ENCODE results near the gene CHRNA3.

CHRNA3 gene

GRCh38 chr15:78663703-78664102 lies 42.9 kb upstream of the CHRNA3 start (continued):
- TF ChIP-seq ZNF114 (tag by site-specific recombination; IDR thresholded peaks at IDR 0.05) (no peak), ZNF341 (tag by site-specific recombination; IDR thresholded peaks at IDR 0.05; ENCODE audit: low read depth) (no peak), ZNF791 (tag by site-specific recombination; IDR thresholded peaks at IDR 0.05) (no peak), ZNF24 (tag by site-specific recombination; IDR thresholded peaks at IDR 0.05) (no peak), ZNF10 (tag by site-specific recombination; IDR thresholded peaks at IDR 0.05) (no peak), ZNF366 (tag by site-specific recombination; conservative IDR thresholded peaks at IDR 0.05) (no peak), ZNF76 (tag by site-specific recombination; IDR thresholded peaks at IDR 0.05; ENCODE audit: borderline replicate concordance, low read depth) (no peak), ZNF596 (tag by site-specific recombination; IDR thresholded peaks at IDR 0.05) (no peak)

GRCh38 chr15:78662028-78662427 lies 41.2 kb upstream of the CHRNA3 start:
- TF ChIP-seq ZBTB8A (tag by site-specific recombination; IDR thresholded peaks at IDR 0.05): no peak
- H3K36me3 ChIP-seq (ENCODE audit: control insufficient read depth in 2 of 2, insufficient read depth in 1 of 2, low read length in 2 of 2): no peaks in the 10 kb centered on the region
- POLR2A ChIA-PET: no interaction called here
- H3K4me1 ChIP-seq (ENCODE audit: control insufficient read depth, insufficient read depth, low read length): no peaks in the 10 kb centered on the region
- no peak overlapping the region for H3K27ac ChIP-seq (ENCODE audit: extremely low read depth, low read depth, low read length)
- no peak overlapping the region for H3K4me3 ChIP-seq (ENCODE audit: low read depth, low read length)
- H3K9me3 ChIP-seq (ENCODE audit: control insufficient read depth, insufficient read depth, low read depth, low read length): no peaks in the 10 kb centered on the region
- CTCF ChIA-PET: no interaction called here

GRCh38 chr15:78661001-78661400 lies 40.2 kb upstream of the CHRNA3 start:
- Histone ChIP-seq H3K4me1 (ENCODE audit: control insufficient read depth, insufficient read depth, low read length) (no peaks in the 10 kb centered on the region), H3K4me3 (ENCODE audit: low read depth, low read length) (no peak overlapping the region), H3K27ac (ENCODE audit: extremely low read depth, low read depth, low read length) (no peak overlapping the region), H3K36me3 (ENCODE audit: control insufficient read depth in 2 of 2, insufficient read depth in 1 of 2, low read length in 2 of 2) (no peaks in the 10 kb centered on the region), H3K9me3 (ENCODE audit: control insufficient read depth, insufficient read depth, low read depth, low read length) (no peaks in the 10 kb centered on the region)
- TF ChIP-seq SP3 (tag by site-specific recombination; IDR thresholded peaks at IDR 0.05): no peak
- TF ChIP-seq ZNF280C (tag by site-specific recombination; IDR thresholded peaks at IDR 0.05): no peak
- no peak for TF ChIP-seq ZBTB8A (tag by site-specific recombination; IDR thresholded peaks at IDR 0.05)
- TF ChIP-seq ZNF600 (tag by site-specific recombination; IDR thresholded peaks at IDR 0.05): no peak
- no peak for TF ChIP-seq PRDM1 (tag by site-specific recombination; IDR thresholded peaks at IDR 0.05)
- no peak for TF ChIP-seq TCF7L2 (IDR thresholded peaks at IDR 0.05; ENCODE audit: borderline replicate concordance, low read depth, low read length)
- no peak for TF ChIP-seq YY1 (tag by site-specific recombination; IDR thresholded peaks at IDR 0.05)
- TF ChIP-seq SP2 (tag by site-specific recombination; IDR thresholded peaks at IDR 0.05): no peak
- POLR2A ChIA-PET: no interaction called here
- CTCF ChIA-PET: interaction anchor here (1.0 kb wide), 1 partner anchor 10 kb away, joined by 3 read pairs; no protein-coding TSS in a partner anchor

GRCh38 chr15:78660584-78660983 lies 39.8 kb upstream of the CHRNA3 start:
- POLR2A ChIA-PET: no interaction called here
- Histone ChIP-seq H3K4me3 (ENCODE audit: low read depth, low read length) (no peak overlapping the region), H3K27ac (ENCODE audit: extremely low read depth, low read depth, low read length) (no peak overlapping the region), H3K9me3 (ENCODE audit: control insufficient read depth, insufficient read depth, low read depth, low read length) (no peaks in the 10 kb centered on the region), H3K4me1 (ENCODE audit: control insufficient read depth, insufficient read depth, low read length) (no peaks in the 10 kb centered on the region), H3K36me3 (ENCODE audit: control insufficient read depth in 2 of 2, insufficient read depth in 1 of 2, low read length in 2 of 2) (no peaks in the 10 kb centered on the region)
- CTCF ChIA-PET: interaction anchor here (1.0 to 1.6 kb wide), 3 partner anchors 10 to 49 kb away, joined by 3 to 8 read pairs (median 3); no protein-coding TSS in a partner anchor
- TF ChIP-seq HIC1 (tag by site-specific recombination; IDR thresholded peaks at IDR 0.05): no peak
- no peak for TF ChIP-seq ZNF133 (tag by site-specific recombination; IDR thresholded peaks at IDR 0.05)
- no peak for TF ChIP-seq ZNF473 (tag by site-specific recombination; IDR thresholded peaks at IDR 0.05)
- no peak for TF ChIP-seq ZNF148 (tag by site-specific recombination; IDR thresholded peaks at IDR 0.05; ENCODE audit: borderline replicate concordance)
- TF ChIP-seq ZSCAN4 (tag by site-specific recombination; IDR thresholded peaks at IDR 0.05): no peak
- no peak for TF ChIP-seq ZNF155 (tag by site-specific recombination; IDR thresholded peaks at IDR 0.05)
